Small intestine (tissue), 7 donors: ENCODE measurements around the gene UBE2R2. TPM values are rescaled to one million over a fixed set of nuclear protein-coding genes. Genes with fewer than 3 reads are reported as not detected.
"Not testable (repeated sequence)": the region's sequence is repeated elsewhere in the genome, so short reads cannot be mapped to it uniquely, and the experiment has no call there.

Experiments
- DNase-seq, 2 donors: peaks; one replicate each; pipeline versions ENCODE4 v3.0.0 to v3.0.0-alpha.2; 2013
- FAIRE-seq: peaks from 2 replicates; lab custom pipeline; 2012; peaks lifted over from hg19 to GRCh38; lab: Jason Lieb, UNC
- H3K27ac ChIP-seq, 3 donors: one replicate each; pipeline ENCODE4 v1.5.1; 2013; ENCODE audit warnings: low read length in 2 of 3, mild to moderate bottlenecking in 2 of 3, control low read depth in 1 of 3, inconsistent platforms in 1 of 3, low read depth in 1 of 3, moderate library complexity in 1 of 3
- H3K27me3 ChIP-seq, 3 donors: one replicate each; pipeline ENCODE4 v1.6.1; 2013; ENCODE audit warnings: low read length in 3 of 3, inconsistent platforms in 1 of 3; ENCODE audit not compliant: control insufficient read depth in 3 of 3, insufficient read depth in 3 of 3
- H3K36me3 ChIP-seq, 3 donors: one replicate each; pipeline ENCODE4 v1.6.1; 2013; ENCODE audit warnings: low read length in 3 of 3, inconsistent platforms in 1 of 3, low read depth in 1 of 3, mild to moderate bottlenecking in 1 of 3, moderate library complexity in 1 of 3; ENCODE audit not compliant: control insufficient read depth in 3 of 3, insufficient read depth in 2 of 3
- H3K4me1 ChIP-seq, 3 donors: one replicate each; pipeline ENCODE4 v1.6.1; 2013; ENCODE audit warnings: low read length in 2 of 3, inconsistent platforms in 1 of 3, low read depth in 1 of 3, mild to moderate bottlenecking in 1 of 3, moderate library complexity in 1 of 3; ENCODE audit not compliant: control insufficient read depth in 3 of 3, insufficient read depth in 2 of 3
- H3K4me3 ChIP-seq, 3 donors: one replicate each; pipeline ENCODE4 v1.5.1; 2013; ENCODE audit warnings: low read length in 3 of 3, control low read depth in 1 of 3, inconsistent platforms in 1 of 3, low read depth in 1 of 3, mild to moderate bottlenecking in 1 of 3, moderate library complexity in 1 of 3
- H3K9me3 ChIP-seq, 2 donors: one replicate each; pipeline ENCODE4 v1.6.1; 2013; ENCODE audit warnings: low read depth in 1 of 2, low read length in 1 of 2; ENCODE audit not compliant: control insufficient read depth in 2 of 2, insufficient read depth in 1 of 2
- WGBS, 3 donors: extraction: QIAGEN DNeasy Blood & Tissue Kit; methylation state at CpG; one replicate each; pipeline ENCODE4 v1.1.7; 2013; 5-methylcytosine and 5-hydroxymethylcytosine counted together
- polyA plus RNA-seq, 4 donors: library from polyadenylated mRNA; stranded (reverse) in 3 of 4; unstranded in 1 of 4; fragments of 200-250 nt in 3 of 4; fragments of 120-200 nt in 1 of 4; gene quantifications; one replicate each; pipeline versions ENCODE4 v1.2.1 to v1.2.3, GENCODE V29; 2013
- donor health status: healthy with polysubstance abuse.
- donor health status: control.
- donor health status: control.
- donor health status: Bipolar disorder and iron deficiency.
- donor health status: healthy.

Gene UBE2R2
- polyA plus RNA-seq, 4 donors: 22.5 to 48.2 (median 36.0) TPM

- Histone ChIP-seq H3K27ac (no peak overlapping the region), H3K4me1 (peaks cover 0 to 3% (median 0%) of the 10 kb centered on the region in 3 donors), H3K27me3 (no peaks in the 10 kb centered on the region), H3K36me3 (peaks cover 7 to 38% (median 17%) of the 10 kb centered on the region in 3 donors), H3K4me3 (no peak overlapping the region), H3K9me3 (no peaks in the 10 kb centered on the region)
- FAIRE-seq: no peak
- no peak for DNase-seq
- WGBS, 3 donors: 75 to 82% (median 82%) methylated on average over 2 of the region's 2 CpGs
These were observed 126.4 kb downstream of the UBE2R2 start for GRCh38 chr9:33943389-33943788.

- no peaks in the 10 kb centered on the region for H3K9me3 ChIP-seq
- FAIRE-seq (no peak), DNase-seq (no peak)
- H3K4me1 ChIP-seq: no peaks in the 10 kb centered on the region
- WGBS, 3 donors: 96 to 99% (median 98%) methylated on average over 3 of the region's 3 CpGs
- no peak overlapping the region for H3K27ac ChIP-seq
- H3K27me3 ChIP-seq: no peaks in the 10 kb centered on the region
- no peak overlapping the region for H3K4me3 ChIP-seq
- H3K36me3 ChIP-seq: peaks cover 8 to 43% (median 15%) of the 10 kb centered on the region in 3 donors
These were observed 130.0 kb downstream of the UBE2R2 start for GRCh38 chr9:33946779-33947535.

- H3K36me3 ChIP-seq: peaks cover 6 to 31% (median 6%) of the 10 kb centered on the region in 3 donors
- FAIRE-seq: no peak
- DNase-seq: no peak
- no peaks in the 10 kb centered on the region for H3K27me3 ChIP-seq
- H3K4me3 ChIP-seq: no peak overlapping the region
- no peaks in the 10 kb centered on the region for H3K4me1 ChIP-seq
- no peak overlapping the region for H3K27ac ChIP-seq
- no peaks in the 10 kb centered on the region for H3K9me3 ChIP-seq
- 93 to 100% (median 96%) methylated on average over 1 of the region's 1 CpG for WGBS, 3 donors
These were observed 133.4 kb downstream of the UBE2R2 start for GRCh38 chr9:33950371-33950770.

- no peaks in the 10 kb centered on the region for H3K4me1 ChIP-seq
- no peaks in the 10 kb centered on the region for H3K9me3 ChIP-seq
- DNase-seq (no peak), FAIRE-seq (no peak)
- H3K36me3 ChIP-seq: peaks cover 6 to 40% (median 6%) of the 10 kb centered on the region in 3 donors
- 87 to 89% (median 87%) methylated on average over 2 of the region's 2 CpGs for WGBS, 3 donors
- H3K4me3 ChIP-seq: no peak overlapping the region
- no peaks in the 10 kb centered on the region for H3K27me3 ChIP-seq
- no peak overlapping the region for H3K27ac ChIP-seq
These were observed 135.1 kb downstream of the UBE2R2 start for GRCh38 chr9:33952066-33952465.

- FAIRE-seq: no peak
- Histone ChIP-seq H3K36me3 (peaks cover 2 to 30% (median 4%) of the 10 kb centered on the region in 3 donors), H3K4me3 (no peak overlapping the region), H3K27ac (no peak overlapping the region), H3K27me3 (no peaks in the 10 kb centered on the region), H3K4me1 (no peaks in the 10 kb centered on the region), H3K9me3 (no peaks in the 10 kb centered on the region)
- 79 to 94% (median 87%) methylated on average over 4 of the region's 4 CpGs for WGBS, 3 donors
- no peak for DNase-seq
These were observed 139.6 kb downstream of the UBE2R2 start for GRCh38 chr9:33956544-33956943.

- WGBS, 3 donors: 82 to 91% (median 88%) methylated on average over 2 of the region's 2 CpGs
- Histone ChIP-seq H3K36me3 (peaks cover 0 to 23% (median 4%) of the 10 kb centered on the region in 3 donors), H3K27ac (no peak overlapping the region), H3K4me3 (no peak overlapping the region), H3K9me3 (no peaks in the 10 kb centered on the region), H3K4me1 (no peaks in the 10 kb centered on the region), H3K27me3 (no peaks in the 10 kb centered on the region)
- FAIRE-seq (no peak), DNase-seq (no peak)
These were observed 142.8 kb downstream of the UBE2R2 start for GRCh38 chr9:33959725-33960124.

- not testable (repeated sequence) for H3K4me3 ChIP-seq, H3K4me1 ChIP-seq, H3K27me3 ChIP-seq, DNase-seq, H3K27ac ChIP-seq, FAIRE-seq, H3K9me3 ChIP-seq
- peaks cover 0 to 22% (median 0%) of the 10 kb centered on the region in 3 donors for H3K36me3 ChIP-seq
- 83 to 94% (median 92%) methylated on average over 7 of the region's 7 CpGs for WGBS, 3 donors
These were observed 145.5 kb downstream of the UBE2R2 start for GRCh38 chr9:33962468-33962867.

GRCh38 chr9:33964086-33964768 is 147.3 kb downstream of the UBE2R2 start:
- H3K9me3 ChIP-seq: no peaks in the 10 kb centered on the region
- no peak overlapping the region for H3K4me3 ChIP-seq
- no peaks in the 10 kb centered on the region for H3K27me3 ChIP-seq
- no peaks in the 10 kb centered on the region for H3K4me1 ChIP-seq
- no peak overlapping the region for H3K27ac ChIP-seq
- no peak for DNase-seq
- WGBS, 3 donors: 92 to 95% (median 94%) methylated on average over 2 of the region's 2 CpGs
- peaks cover 0 to 10% (median 0%) of the 10 kb centered on the region in 3 donors for H3K36me3 ChIP-seq
- FAIRE-seq: no peak
